Measurements from ENCODE around the gene ERI3. TPM values are rescaled to one million over a fixed set of nuclear protein-coding genes. Genes with fewer than 3 reads are reported as not detected.
"Not testable (repeated sequence)": the region's sequence is repeated elsewhere in the genome, so short reads cannot be mapped to it uniquely, and the experiment has no call there.

ERI3 gene
- polyA plus RNA-seq, 3 donors = 76.3 to 99.8 (median 95.8) TPM

DNA sequence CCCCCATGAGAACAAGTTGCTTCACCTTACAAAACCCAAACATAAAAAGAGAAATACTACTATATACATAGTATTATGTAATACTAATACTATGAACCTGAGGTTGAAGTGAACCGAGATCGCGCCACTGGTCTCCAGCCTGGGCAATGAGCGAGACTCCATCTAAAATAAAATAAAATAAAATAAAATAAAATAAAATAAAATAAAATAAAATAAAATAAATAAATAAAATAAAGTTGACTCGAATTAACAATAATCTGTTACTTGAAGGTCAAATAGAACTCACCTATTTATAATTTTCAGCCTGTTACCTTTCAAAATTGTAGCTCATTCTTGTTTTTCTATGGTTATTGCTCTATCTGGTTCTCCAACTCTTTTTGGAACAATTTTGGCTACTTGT, 148.5 kb downstream of the ERI3 start:
- DNase-seq (ENCODE audit: extremely low read depth in 1 of 11, low read depth in 9 of 11, low spot score in 4 of 11) = not testable (repeated sequence)

- no peak for DNase-seq (ENCODE audit: extremely low read depth in 1 of 11, low read depth in 9 of 11, low spot score in 4 of 11)
Observed at GRCh38 chr1:44200336-44200735, 154.7 kb downstream of the ERI3 start.

DNA sequence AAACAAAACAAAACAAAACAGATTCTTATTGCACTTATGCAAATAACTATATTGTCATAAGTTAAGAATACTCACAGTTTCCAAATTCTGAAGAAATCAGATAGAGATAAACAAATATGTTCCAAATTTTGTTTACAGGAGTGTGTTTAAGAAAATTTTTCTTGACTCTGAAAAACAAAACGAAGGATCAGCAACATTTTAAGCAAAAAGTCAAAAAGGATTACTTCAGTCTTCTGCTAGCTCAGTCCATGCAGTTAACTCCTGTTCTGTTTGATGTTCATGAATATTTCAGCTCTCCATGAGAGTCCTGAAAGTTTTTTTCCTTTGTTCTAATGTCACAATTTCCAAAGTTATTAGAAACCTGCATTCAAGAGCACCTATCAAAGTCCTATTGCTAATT, 180.4 kb downstream of the ERI3 start:
- no peak for DNase-seq (ENCODE audit: extremely low read depth in 1 of 11, low read depth in 9 of 11, low spot score in 4 of 11)

Other genes starting within 250 kb of the ERI3 start
- under 1 TPM in 1 of 3 donors, not detected in 2; 0.05 TPM for gene KLF17, start 236.4 kb downstream of the ERI3 start, polyA plus RNA-seq (ENCODE audit: insufficient read length in 3 of 3)
- gene KLF18, start 213.6 kb downstream of the ERI3 start, polyA plus RNA-seq (ENCODE audit: insufficient read length in 3 of 3) = not detected
- gene DMAP1, start 141.8 kb downstream of the ERI3 start, polyA plus RNA-seq (ENCODE audit: insufficient read length in 3 of 3) = 10 to 100 TPM; 56.6 to 67.9 (median 59.5) TPM
- 100 to 1,000 TPM in 2 of 3 donors, 10 to 100 TPM in 1; 94.1 to 103 (median 102) TPM for gene RNF220, start 50.0 kb upstream of the ERI3 start, polyA plus RNA-seq (ENCODE audit: insufficient read length in 3 of 3)

All from renal cortex interstitium (tissue), 11 donors.